Panc1 (cell line): ENCODE data around the gene DGCR6. TPM values are rescaled to one million over a fixed set of nuclear protein-coding genes. Genes with fewer than 3 reads are reported as not detected.
"Not testable (repeated sequence)": the region's sequence is repeated elsewhere in the genome, so short reads cannot be mapped to it uniquely, and the experiment has no call there.

Experiments used
- ATAC-seq: fragments of 200-7000 bp; cut with Tn5 transposase; 2 replicates; pipeline ENCODE4 v1.9.1; 2020; ENCODE audit warnings: mild to moderate bottlenecking, moderate library complexity
- BruUV-seq: library from RNA; stranded (reverse); fragments of 400-500 nt; replicated peaks from 2 replicates; lab custom pipeline; 2021; lab: Mats Ljungman, UMichigan
- CTCF ChIA-PET: fragments of 300-600 bp; sonication (Branson Sonifier 250); formaldehyde crosslinking; loops from one replicate; lab custom pipeline; 2022; ENCODE audit warnings: antibody characterized with exemption; lab: Charles Lee
- POLR2A ChIA-PET: fragments of 300-600 bp; sonication (Branson Sonifier 250); formaldehyde crosslinking; loops from one replicate; lab custom pipeline; 2022; ENCODE audit warnings: antibody characterized with exemption; lab: Charles Lee
- DNase-seq: peaks from one replicate; pipeline ENCODE4 v3.0.0-alpha.2; 2010; ENCODE audit warnings: low read depth, low spot score
- H3K27ac ChIP-seq: 2 replicates; pipeline ENCODE4 v1.5.1; 2011; ENCODE audit warnings: mild to moderate bottlenecking, low read length, inconsistent platforms
- H3K27me3 ChIP-seq: fragments of 200-500 bp; sonication (Bioruptor generic); 2 replicates; pipeline ENCODE4 v1.6.0; 2014; ENCODE audit warnings: low read length, inconsistent platforms; ENCODE audit not compliant: control insufficient read depth, insufficient read depth
- H3K36me3 ChIP-seq: fragments of 200-500 bp; sonication (Bioruptor generic); 2 replicates; pipeline ENCODE4 v1.5.1; 2014; ENCODE audit warnings: inconsistent platforms, mild to moderate bottlenecking, low read length, moderate library complexity; ENCODE audit not compliant: control insufficient read depth, insufficient read depth
- H3K4me1 ChIP-seq: 2 replicates; pipeline ENCODE4 v1.5.1; 2011; ENCODE audit warnings: inconsistent platforms, mild to moderate bottlenecking, low read length, moderate library complexity; ENCODE audit not compliant: control insufficient read depth, insufficient read depth
- H3K4me3 ChIP-seq, 2 experiments: 2 replicates each; pipeline ENCODE4 v1.5.1; 2011 to 2012; ENCODE audit warnings: low read depth in 2 of 2, low read length in 2 of 2, mild to moderate bottlenecking in 2 of 2, inconsistent platforms in 1 of 2, moderate library complexity in 1 of 2
- H3K9me3 ChIP-seq: fragments of 200-500 bp; sonication (Bioruptor generic); 2 replicates; pipeline ENCODE4 v1.5.1; 2014; ENCODE audit warnings: low read depth, mild to moderate bottlenecking, inconsistent platforms, low read length, moderate library complexity; ENCODE audit not compliant: control insufficient read depth, insufficient read depth
- POLR2AphosphoS5 ChIP-seq: IDR thresholded peaks from 2 replicates; pipeline ENCODE4 v1.6.1; 2012; ENCODE audit warnings: mild to moderate bottlenecking, low read depth, low read length, moderate library complexity
- in situ Hi-C: cut with HindIII; loops from 2 replicates; pipeline ENCODE4 v1.10.0; 2016; ENCODE audit warnings: low sequenced_read_pairs, low pct_unique_long_range_greater_than_20kb
- intact Hi-C: fragments of 100-400 bp; cut with micrococcal nuclease; formaldehyde crosslinking; loops from one replicate; pipeline ENCODE4 v1.10.0; 2022; ENCODE audit not compliant: unreplicated experiment
- total RNA-seq: library from RNA; stranded (reverse); gene quantifications from one replicate; pipeline ENCODE4 v1.2.1, GENCODE V29; 2021; ENCODE audit not compliant: unreplicated experiment
- TF ChIP-seq, protein P1 (sequence below): fragments of 450-650 bp; IDR thresholded peaks from 2 replicates; pipeline ENCODE4 v1.5.1; 2017; ENCODE audit warnings: mild to moderate bottlenecking

DGCR6 gene
- total RNA-seq, 1 experiment from 2014 or later, result 2.2 TPM

DNA sequence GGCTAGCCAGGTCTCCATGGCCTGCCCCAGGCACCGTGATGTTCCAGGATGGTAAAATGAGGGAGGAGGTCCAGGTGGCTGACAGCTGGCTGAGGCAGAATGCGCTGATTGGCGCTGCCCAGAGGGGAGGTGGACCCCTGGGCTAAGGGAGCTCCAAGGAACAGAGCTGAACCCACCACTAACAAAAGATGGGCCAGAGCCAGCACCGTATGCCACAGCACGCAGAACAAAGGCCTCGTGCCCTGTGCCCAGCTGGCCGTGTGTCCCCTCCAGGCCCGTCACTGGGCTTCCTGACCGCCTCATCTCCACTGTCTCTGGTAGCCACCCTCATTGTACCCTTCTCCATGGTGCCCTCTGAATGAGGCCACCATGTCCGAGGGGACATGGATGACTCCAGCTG, 49.6 kb downstream of the DGCR6 start:
- H3K27me3 ChIP-seq, result no peaks in the 10 kb centered on the region
- H3K9me3 ChIP-seq, result no peaks in the 10 kb centered on the region
- in situ Hi-C loops, result no loop called here
- DNase-seq, result no peak
- no peak for TF ChIP-seq POLR2AphosphoS5
- TF ChIP-seq, protein P1, sequence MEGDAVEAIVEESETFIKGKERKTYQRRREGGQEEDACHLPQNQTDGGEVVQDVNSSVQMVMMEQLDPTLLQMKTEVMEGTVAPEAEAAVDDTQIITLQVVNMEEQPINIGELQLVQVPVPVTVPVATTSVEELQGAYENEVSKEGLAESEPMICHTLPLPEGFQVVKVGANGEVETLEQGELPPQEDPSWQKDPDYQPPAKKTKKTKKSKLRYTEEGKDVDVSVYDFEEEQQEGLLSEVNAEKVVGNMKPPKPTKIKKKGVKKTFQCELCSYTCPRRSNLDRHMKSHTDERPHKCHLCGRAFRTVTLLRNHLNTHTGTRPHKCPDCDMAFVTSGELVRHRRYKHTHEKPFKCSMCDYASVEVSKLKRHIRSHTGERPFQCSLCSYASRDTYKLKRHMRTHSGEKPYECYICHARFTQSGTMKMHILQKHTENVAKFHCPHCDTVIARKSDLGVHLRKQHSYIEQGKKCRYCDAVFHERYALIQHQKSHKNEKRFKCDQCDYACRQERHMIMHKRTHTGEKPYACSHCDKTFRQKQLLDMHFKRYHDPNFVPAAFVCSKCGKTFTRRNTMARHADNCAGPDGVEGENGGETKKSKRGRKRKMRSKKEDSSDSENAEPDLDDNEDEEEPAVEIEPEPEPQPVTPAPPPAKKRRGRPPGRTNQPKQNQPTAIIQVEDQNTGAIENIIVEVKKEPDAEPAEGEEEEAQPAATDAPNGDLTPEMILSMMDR, result no peak
- ATAC-seq, result no peak
- intact Hi-C loops, result no loop called here
- no peak overlapping the region for H3K4me3 ChIP-seq
- POLR2A ChIA-PET, result no interaction called here
- CTCF ChIA-PET, result interaction anchor here (0.6 to 0.9 kb wide), 2 partner anchors 30 to 189 kb away, joined by 3 to 5 read pairs; partner anchors contain the start of gene ESS2
- no peaks in the 10 kb centered on the region for H3K4me1 ChIP-seq
- no peak overlapping the region for H3K27ac ChIP-seq
- BruUV-seq, result no TSS peak
- H3K36me3 ChIP-seq, result no peaks in the 10 kb centered on the region

DNA sequence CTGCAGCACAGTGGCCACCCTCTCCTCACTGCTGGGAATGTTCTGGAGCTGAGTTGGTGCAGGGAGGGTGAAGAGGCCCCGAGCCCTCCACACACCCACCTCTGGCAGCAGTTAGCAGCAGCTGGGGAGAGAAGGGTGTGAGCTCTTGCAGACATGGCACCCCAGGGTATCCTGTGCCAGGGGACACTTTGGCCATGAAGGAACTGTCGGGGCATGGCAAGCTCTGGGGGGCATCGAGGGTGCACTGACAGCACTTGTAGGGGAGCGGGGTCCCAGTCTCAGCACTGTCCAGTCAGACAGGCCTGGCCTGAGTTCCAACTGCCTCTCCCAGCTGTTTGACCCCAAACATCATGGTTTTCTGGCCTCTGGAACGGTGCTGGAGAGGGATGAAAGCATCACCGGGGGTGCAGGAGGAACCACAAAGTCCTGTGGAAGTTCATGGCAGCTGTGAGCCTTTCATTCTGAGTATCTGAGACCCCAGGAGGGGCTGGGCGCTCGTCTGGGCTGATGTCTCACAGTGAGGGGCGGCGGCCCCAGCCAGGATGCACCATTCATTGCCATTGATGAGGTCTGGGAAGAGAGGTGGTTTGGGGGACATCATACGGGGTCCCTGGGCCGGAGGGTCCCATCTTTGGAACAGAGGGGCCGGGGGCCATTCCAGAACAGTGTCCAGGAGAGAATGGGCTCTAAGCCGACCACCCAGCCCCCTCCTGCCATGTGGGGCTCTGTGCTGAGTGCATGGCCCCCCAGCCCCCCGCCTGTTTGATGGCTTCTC, 50.2 kb downstream of the DGCR6 start:
- CTCF ChIA-PET, result interaction anchor here (0.6 to 0.9 kb wide), 2 partner anchors 30 to 188 kb away, joined by 3 to 5 read pairs; partner anchors contain the start of gene ESS2
- intact Hi-C loops, H3K4me3 ChIP-seq, in situ Hi-C loops, H3K27ac ChIP-seq, ATAC-seq, H3K36me3 ChIP-seq, DNase-seq, H3K27me3 ChIP-seq, H3K4me1 ChIP-seq, BruUV-seq, H3K9me3 ChIP-seq: not testable (repeated sequence)
- POLR2A ChIA-PET, result interaction anchor here (0.6 kb wide), 1 partner anchor 81 kb away, joined by 4 read pairs; no protein-coding TSS in a partner anchor

DNA sequence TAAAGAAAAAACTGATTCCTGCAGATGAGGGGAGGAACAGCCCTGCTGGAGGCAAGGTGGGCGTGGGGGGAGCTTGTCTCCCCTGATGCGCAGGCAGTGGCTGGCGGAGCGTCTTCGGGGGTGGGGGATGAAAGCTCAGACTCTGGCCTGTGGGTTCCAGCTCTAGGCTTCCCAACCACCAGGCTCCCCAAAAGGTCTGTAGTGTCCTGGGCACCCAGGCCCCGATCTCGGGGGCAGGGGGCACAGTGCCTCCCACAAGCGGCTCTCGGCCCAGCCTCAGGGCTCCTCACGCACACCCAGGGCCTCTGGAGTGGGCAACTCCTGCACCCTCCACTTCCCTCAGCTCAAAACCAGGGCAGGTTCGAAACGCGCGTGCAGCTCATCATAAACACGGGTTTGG, 50.8 kb downstream of the DGCR6 start:
- intact Hi-C loops, H3K27me3 ChIP-seq, H3K36me3 ChIP-seq, BruUV-seq, in situ Hi-C loops, H3K9me3 ChIP-seq, DNase-seq, H3K4me1 ChIP-seq, H3K27ac ChIP-seq, H3K4me3 ChIP-seq, ATAC-seq: not testable (repeated sequence)
- ChIA-PET POLR2A (interaction anchor here (0.6 kb wide), 1 partner anchor 80 kb away, joined by 4 read pairs; no protein-coding TSS in a partner anchor), CTCF (interaction anchor here (0.7 kb wide), 1 partner anchor 193 kb away, joined by 4 read pairs; no protein-coding TSS in a partner anchor)

DNA sequence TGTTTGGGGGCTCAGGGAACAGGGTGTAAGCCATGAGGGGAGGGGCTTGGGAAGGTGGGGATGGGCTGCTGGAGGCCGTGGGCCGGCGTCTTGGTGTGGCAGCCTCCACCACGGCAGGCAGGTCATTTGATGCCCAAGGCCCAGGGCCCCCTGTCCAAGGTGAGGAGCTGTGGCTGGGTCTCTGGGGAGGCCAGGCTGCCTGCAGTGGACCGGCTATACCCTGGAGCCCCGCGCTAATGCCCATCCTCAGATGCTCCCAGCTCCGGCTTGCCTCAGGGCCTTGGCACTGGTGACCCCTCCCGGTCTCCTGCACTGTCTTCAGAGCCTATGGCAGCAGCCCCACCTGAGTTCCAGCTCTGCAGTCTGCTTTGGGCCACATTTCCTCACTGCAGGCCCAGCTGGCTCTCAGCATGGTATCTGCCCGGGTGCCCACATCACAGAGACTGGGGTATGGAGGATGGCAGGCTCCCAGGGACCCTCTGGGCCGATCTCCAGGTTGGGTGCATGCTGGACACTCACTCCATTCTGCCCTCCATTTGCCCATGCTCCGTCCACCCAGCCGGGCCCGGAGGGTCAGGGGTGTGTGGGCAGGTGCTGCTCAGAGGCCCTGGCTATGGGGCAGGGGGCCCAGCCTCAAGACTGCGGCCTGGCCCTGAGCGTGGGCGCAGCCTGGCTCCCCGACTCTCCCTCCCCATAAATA, 51.7 kb downstream of the DGCR6 start:
- H3K4me3 ChIP-seq, BruUV-seq, H3K27me3 ChIP-seq, H3K27ac ChIP-seq, ATAC-seq, POLR2A ChIA-PET, in situ Hi-C loops, H3K9me3 ChIP-seq, H3K36me3 ChIP-seq, intact Hi-C loops, DNase-seq, CTCF ChIA-PET, H3K4me1 ChIP-seq: not testable (repeated sequence)

DNA sequence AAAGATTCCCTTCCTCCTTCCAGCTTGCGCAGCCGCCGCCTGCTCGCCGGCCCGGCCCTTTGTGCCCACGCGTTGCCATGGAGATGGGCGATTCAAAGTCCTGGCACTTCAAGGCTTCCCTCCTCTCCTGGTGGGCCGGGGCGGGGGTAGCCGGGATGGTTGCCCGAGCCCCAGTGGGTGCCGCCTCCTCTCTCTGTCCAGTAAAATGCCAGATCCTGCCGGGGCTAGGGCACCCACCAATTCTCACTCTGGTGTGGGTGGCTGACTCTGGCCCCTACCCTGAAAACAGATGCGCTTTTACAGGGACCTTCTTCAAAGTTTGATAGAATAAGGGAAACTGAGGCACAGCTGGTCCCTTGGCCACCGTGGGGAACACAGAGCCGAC, 52.2 kb downstream of the DGCR6 start:
- BruUV-seq, H3K9me3 ChIP-seq, DNase-seq, H3K4me1 ChIP-seq, in situ Hi-C loops, H3K4me3 ChIP-seq, CTCF ChIA-PET, H3K27me3 ChIP-seq, H3K36me3 ChIP-seq, H3K27ac ChIP-seq, intact Hi-C loops, ATAC-seq: not testable (repeated sequence)
- POLR2A ChIA-PET, result interaction anchor here (0.7 kb wide), 1 partner anchor 1722 kb away, joined by 3 read pairs; no protein-coding TSS in a partner anchor

DNA sequence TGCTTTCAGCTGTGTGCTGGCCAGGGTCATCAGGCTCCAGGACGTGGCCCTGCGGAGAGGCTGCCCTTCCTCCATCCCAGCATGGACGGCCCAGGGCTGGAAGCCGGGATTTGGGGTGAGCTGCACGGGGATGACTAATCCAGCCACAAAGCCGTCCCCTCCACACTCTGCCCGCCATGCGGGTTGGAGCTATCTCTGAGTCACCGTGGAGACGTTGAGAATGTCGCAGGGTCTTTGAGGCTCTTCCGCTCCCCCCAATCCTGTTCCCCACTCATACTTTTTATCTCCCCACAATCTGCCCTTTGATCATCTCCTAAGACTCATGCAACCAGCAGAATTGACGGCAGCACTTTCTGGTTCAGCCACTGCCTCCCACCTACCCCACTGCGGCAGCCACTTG, 52.6 kb downstream of the DGCR6 start:
- intact Hi-C loops, H3K36me3 ChIP-seq, H3K9me3 ChIP-seq, H3K4me1 ChIP-seq, BruUV-seq, H3K27ac ChIP-seq, H3K27me3 ChIP-seq, H3K4me3 ChIP-seq, DNase-seq, ATAC-seq, in situ Hi-C loops, CTCF ChIA-PET: not testable (repeated sequence)
- POLR2A ChIA-PET, result interaction anchor here (0.7 kb wide), 1 partner anchor 1723 kb away, joined by 3 read pairs; no protein-coding TSS in a partner anchor
